A673 (cell line): ENCODE measurements around the gene LGALS9. TPM values are rescaled to one million over a fixed set of nuclear protein-coding genes. Genes with fewer than 3 reads are reported as not detected.

Source experiments
- BruUV-seq: library from RNA; stranded (reverse); fragments of 400-500 nt; replicated peaks from 2 replicates; lab custom pipeline; 2021; lab: Mats Ljungman, UMichigan
- CTCF ChIA-PET: fragments of 300-600 bp; sonication (Branson Sonifier 250); formaldehyde crosslinking; loops from one replicate; lab custom pipeline; 2022; ENCODE audit warnings: antibody characterized with exemption; lab: Charles Lee
- POLR2A ChIA-PET: fragments of 300-600 bp; sonication (Branson Sonifier 250); formaldehyde crosslinking; loops from one replicate; lab custom pipeline; 2022; ENCODE audit warnings: antibody characterized with exemption; ENCODE audit not compliant: low non-redundant PET; lab: Charles Lee
- DNase-seq: peaks from one replicate; pipeline ENCODE4 v3.0.0-alpha.2; 2015; ENCODE audit warnings: low spot score
- H3K27ac ChIP-seq: fragments of 200-600 bp; sonication (generic); 2 replicates; pipeline ENCODE4 v1.5.1; 2016; ENCODE audit warnings: mixed run types, low read depth, mild to moderate bottlenecking, mixed read lengths, antibody characterized with exemption, low read length; ENCODE audit not compliant: poor library complexity, severe bottlenecking
- H3K27me3 ChIP-seq: fragments of 200-600 bp; sonication (generic); replicated peaks from 2 replicates; pipeline ENCODE4 v1.6.1; 2017; ENCODE audit warnings: mixed run types, low read depth, mild to moderate bottlenecking, mixed read lengths, antibody characterized with exemption, low read length; ENCODE audit not compliant: insufficient read depth, poor library complexity
- H3K36me3 ChIP-seq: fragments of 200-600 bp; sonication (generic); 2 replicates; pipeline ENCODE4 v1.6.1; 2016; ENCODE audit warnings: mixed run types, mild to moderate bottlenecking, mixed read lengths, antibody characterized with exemption, low read length; ENCODE audit not compliant: insufficient read depth, poor library complexity, severe bottlenecking
- H3K4me1 ChIP-seq: fragments of 200-600 bp; sonication (generic); 2 replicates; pipeline ENCODE4 v1.6.1; 2017; ENCODE audit warnings: mixed run types, mild to moderate bottlenecking, mixed read lengths, antibody characterized with exemption, low read length; ENCODE audit not compliant: insufficient read depth, poor library complexity, severe bottlenecking
- H3K4me3 ChIP-seq: fragments of 200-600 bp; sonication (generic); 2 replicates; pipeline ENCODE4 v1.5.1; 2016; ENCODE audit warnings: low read depth, mixed run types, mild to moderate bottlenecking, mixed read lengths, low read length; ENCODE audit not compliant: poor library complexity, severe bottlenecking
- H3K9me3 ChIP-seq: fragments of 200-600 bp; sonication (generic); 2 replicates; pipeline ENCODE4 v1.6.1; 2016; ENCODE audit warnings: mixed run types, low read depth, mild to moderate bottlenecking, mixed read lengths, antibody characterized with exemption, low read length; ENCODE audit not compliant: poor library complexity, severe bottlenecking
- CTCF ChIP-seq: fragments of 300-800, 200-600 bp; sonication (generic); conservative IDR thresholded peaks from 2 replicates; pipeline ENCODE4 v1.5.1; 2017; ENCODE audit warnings: low read depth, mild to moderate bottlenecking, antibody characterized with exemption, low read length, moderate library complexity, mixed read lengths
- EZH2 ChIP-seq: fragments of 200-600 bp; sonication (generic); IDR thresholded peaks from 2 replicates; pipeline ENCODE4 v1.6.1; 2017; ENCODE audit warnings: borderline replicate concordance, low read depth, mild to moderate bottlenecking, mixed read lengths, antibody characterized with exemption, low read length; ENCODE audit not compliant: poor library complexity, severe bottlenecking
- intact Hi-C: fragments of 100-400 bp; cut with micrococcal nuclease; formaldehyde crosslinking; loops from one replicate; pipeline ENCODE4 v1.10.0; 2022; ENCODE audit not compliant: unreplicated experiment
- total RNA-seq: library from RNA; stranded (reverse); gene quantifications from 2 replicates; pipeline ENCODE4 v1.2.3, GENCODE V29; 2021

Gene LGALS9
- total RNA-seq, 1 experiment from 2014 or later: 2.4 TPM

- DNase-seq: no peak
- intact Hi-C loops: no loop called here
- H3K4me3 ChIP-seq: no peak overlapping the region
- H3K9me3 ChIP-seq: no peaks in the 10 kb centered on the region
- peaks cover 13% of the 10 kb centered on the region for H3K36me3 ChIP-seq
- ChIA-PET POLR2A (no interaction called here), CTCF (no interaction called here)
- no peaks in the 10 kb centered on the region for H3K27me3 ChIP-seq
- TF ChIP-seq EZH2 (no peak), CTCF (no peak)
- H3K27ac ChIP-seq: no peak overlapping the region
- no TSS peak for BruUV-seq
- H3K4me1 ChIP-seq: no peaks in the 10 kb centered on the region
Measured at GRCh38 chr17:27616414-27616813, 14.6 kb upstream of the LGALS9 start.

GRCh38 chr17:27618417-27618816 lies 12.6 kb upstream of the LGALS9 start:
- no peak for DNase-seq
- Histone ChIP-seq H3K36me3 (peaks cover 22% of the 10 kb centered on the region), H3K27ac (no peak overlapping the region), H3K4me1 (no peaks in the 10 kb centered on the region), H3K27me3 (no peaks in the 10 kb centered on the region), H3K9me3 (no peaks in the 10 kb centered on the region), H3K4me3 (no peak overlapping the region)
- POLR2A ChIA-PET: no interaction called here
- TF ChIP-seq EZH2: no peak
- no peak for TF ChIP-seq CTCF
- no TSS peak for BruUV-seq
- CTCF ChIA-PET: no interaction called here
- intact Hi-C loops: no loop called here

- peaks cover 25% of the 10 kb centered on the region for H3K36me3 ChIP-seq
- H3K27ac ChIP-seq: no peak overlapping the region
- no peaks in the 10 kb centered on the region for H3K27me3 ChIP-seq
- ChIA-PET POLR2A (no interaction called here), CTCF (no interaction called here)
- no peak for DNase-seq
- TF ChIP-seq EZH2 (no peak), CTCF (no peak)
- BruUV-seq: no TSS peak
- intact Hi-C loops: no loop called here
- no peaks in the 10 kb centered on the region for H3K4me1 ChIP-seq
- H3K4me3 ChIP-seq: no peak overlapping the region
- no peaks in the 10 kb centered on the region for H3K9me3 ChIP-seq
Measured at GRCh38 chr17:27620721-27621120, 10.3 kb upstream of the LGALS9 start.
